HG03060 (cell line): Measurements from ENCODE around the gene VSTM2A.
"Not testable (repeated sequence)": the region's sequence is repeated elsewhere in the genome, so short reads cannot be mapped to it uniquely, and the experiment has no call there.

Source experiments
- ATAC-seq: cut with Tn5 transposase; IDR thresholded peaks from one replicate; pipeline ENCODE4 v1.9.1; 2021; ENCODE audit warnings: low read depth, moderate number of reproducible peaks; ENCODE audit not compliant: unreplicated experiment

The VSTM2A gene

GRCh38 chr7:54541669-54542625 is at the start of gene VSTM2A:
Gene VSTM2A, plus strand, starts transcription at chr7:54542375. Its CDS starts 356 bp downstream, at chr7:54542731.
- ATAC-seq = no peak

GRCh38 chr7:54504531-54504930 is 37.6 kb upstream of the VSTM2A start:
- ATAC-seq = not testable (repeated sequence)

- ATAC-seq = no peak
These were observed 12.6 kb upstream of the VSTM2A start for GRCh38 chr7:54529568-54529967.

- no peak for ATAC-seq
These were observed 4.1 kb upstream of the VSTM2A start for GRCh38 chr7:54538122-54538521.

- ATAC-seq = no peak
These were observed 895 bp downstream of the VSTM2A start for GRCh38 chr7:54543051-54543488.

GRCh38 chr7:54544149-54544526 is 2.0 kb downstream of the VSTM2A start:
- ATAC-seq = no peak

GRCh38 chr7:54544527-54545240 is 2.5 kb downstream of the VSTM2A start:
- no peak for ATAC-seq

- ATAC-seq = no peak
These were observed 3.0 kb downstream of the VSTM2A start for GRCh38 chr7:54545241-54545563.

GRCh38 chr7:54546081-54546985 is 4.2 kb downstream of the VSTM2A start:
- no peak for ATAC-seq

- ATAC-seq = no peak
These were observed 4.8 kb downstream of the VSTM2A start for GRCh38 chr7:54546986-54547314.

GRCh38 chr7:54550471-54550870 is 8.3 kb downstream of the VSTM2A start:
- ATAC-seq = no peak

GRCh38 chr7:54556121-54556520 is 13.9 kb downstream of the VSTM2A start:
- no peak for ATAC-seq

GRCh38 chr7:54559401-54559800 is 17.2 kb downstream of the VSTM2A start:
- ATAC-seq = no peak

GRCh38 chr7:54560198-54560597 is 18.0 kb downstream of the VSTM2A start:
- no peak for ATAC-seq

GRCh38 chr7:54560723-54561122 is 18.5 kb downstream of the VSTM2A start:
- no peak for ATAC-seq

GRCh38 chr7:54563329-54563916 is 21.2 kb downstream of the VSTM2A start:
- ATAC-seq = no peak

- no peak for ATAC-seq
These were observed 23.3 kb downstream of the VSTM2A start for GRCh38 chr7:54565432-54565831.

- ATAC-seq = no peak
These were observed 39.3 kb downstream of the VSTM2A start for GRCh38 chr7:54581511-54581910.

GRCh38 chr7:54591404-54592386 is 49.5 kb downstream of the VSTM2A start:
- no peak for ATAC-seq
